Vagina (tissue), 2 donors: ENCODE measurements around the gene CCDC33. TPM values are rescaled to one million over a fixed set of nuclear protein-coding genes. Genes with fewer than 3 reads are reported as not detected.

ENCODE experiments used
- DNase-seq, 2 donors: peaks; one replicate each; pipeline ENCODE4 v3.0.0-alpha.2; 2017; ENCODE audit errors: extremely low spot score in 2 of 2
- H3K27ac ChIP-seq: fragments of 200-600 bp; sonication (generic); one replicate; pipeline ENCODE4 v1.5.1; 2019
- H3K27me3 ChIP-seq: fragments of 200-600 bp; sonication (generic); one replicate; pipeline ENCODE4 v1.5.1; 2019
- H3K36me3 ChIP-seq, 2 donors: fragments of 200-600 bp; sonication (generic); one replicate each; pipeline ENCODE4 v1.5.1; 2017 to 2019
- H3K4me1 ChIP-seq: fragments of 200-600 bp; sonication (generic); one replicate; pipeline ENCODE4 v1.5.1; 2019
- H3K4me3 ChIP-seq, 2 donors: fragments of 200-600 bp; sonication (generic); 1 replicate in 1 of 2; 2 replicates in 1 of 2; pipeline ENCODE4 v1.5.1; 2016 to 2019
- H3K9me3 ChIP-seq: fragments of 200-600 bp; sonication (generic); one replicate; pipeline ENCODE4 v1.5.1; 2019
- POLR2A ChIP-seq, 2 donors: fragments of 450-650 bp; IDR thresholded peaks; one replicate each; pipeline ENCODE4 v1.6.1; 2017; ENCODE audit warnings: antibody characterized with exemption in 2 of 2, mild to moderate bottlenecking in 2 of 2, moderate library complexity in 2 of 2
- POLR2AphosphoS5 ChIP-seq, 2 donors: sonication (generic); formaldehyde crosslinking; IDR thresholded peaks; one replicate each; pipeline ENCODE4 v1.9.0; 2017; ENCODE audit warnings: antibody characterized with exemption in 2 of 2, mild to moderate bottlenecking in 2 of 2, low read depth in 1 of 2; ENCODE audit not compliant: insufficient read depth in 1 of 2
- intact Hi-C: fragments of 100-400 bp; cut with DNase I; formaldehyde crosslinking; loops from one replicate; pipeline ENCODE4 v1.15.1; 2023
- total RNA-seq: library from RNA; depleted of rRNA; stranded (reverse); fragments of >200 nt; gene quantifications from one replicate; pipeline ENCODE4 v1.2.3, GENCODE V29; 2016
- TF ChIP-seq, protein P1 (sequence below), 3 experiments: fragments of 450-650 bp in 2 of 3; fragments of 200-600 bp in 1 of 3; sonication (generic) in 1 of 3; IDR thresholded peaks; one replicate each; pipeline ENCODE4 v1.5.1; 2017 to 2019; ENCODE audit warnings: antibody characterized with exemption in 3 of 3, mild to moderate bottlenecking in 2 of 3, moderate library complexity in 2 of 3

The CCDC33 gene
- total RNA-seq, 1 donor from 2014 or later = not detected

DNA sequence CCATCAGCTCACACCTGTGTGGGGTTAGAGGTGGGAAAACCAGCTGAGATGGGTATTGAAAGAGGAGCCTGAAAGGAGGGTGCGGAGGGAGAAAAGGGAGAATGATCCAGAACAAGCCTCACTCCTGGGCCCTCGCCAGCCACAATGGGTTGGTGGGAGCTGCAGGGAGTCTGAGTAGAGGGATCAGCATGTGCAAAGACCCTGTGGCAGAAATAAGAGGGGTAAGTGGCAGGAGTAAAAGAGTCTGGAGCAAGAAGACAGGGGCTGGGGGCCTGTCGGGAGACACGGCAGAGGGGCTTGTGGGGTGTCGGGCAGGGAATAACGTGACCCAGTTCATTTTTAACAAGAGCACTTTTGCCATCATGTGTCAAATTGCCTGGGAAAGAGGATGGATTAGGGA, 34.0 kb downstream of the CCDC33 start:
- TF ChIP-seq, protein P1, sequence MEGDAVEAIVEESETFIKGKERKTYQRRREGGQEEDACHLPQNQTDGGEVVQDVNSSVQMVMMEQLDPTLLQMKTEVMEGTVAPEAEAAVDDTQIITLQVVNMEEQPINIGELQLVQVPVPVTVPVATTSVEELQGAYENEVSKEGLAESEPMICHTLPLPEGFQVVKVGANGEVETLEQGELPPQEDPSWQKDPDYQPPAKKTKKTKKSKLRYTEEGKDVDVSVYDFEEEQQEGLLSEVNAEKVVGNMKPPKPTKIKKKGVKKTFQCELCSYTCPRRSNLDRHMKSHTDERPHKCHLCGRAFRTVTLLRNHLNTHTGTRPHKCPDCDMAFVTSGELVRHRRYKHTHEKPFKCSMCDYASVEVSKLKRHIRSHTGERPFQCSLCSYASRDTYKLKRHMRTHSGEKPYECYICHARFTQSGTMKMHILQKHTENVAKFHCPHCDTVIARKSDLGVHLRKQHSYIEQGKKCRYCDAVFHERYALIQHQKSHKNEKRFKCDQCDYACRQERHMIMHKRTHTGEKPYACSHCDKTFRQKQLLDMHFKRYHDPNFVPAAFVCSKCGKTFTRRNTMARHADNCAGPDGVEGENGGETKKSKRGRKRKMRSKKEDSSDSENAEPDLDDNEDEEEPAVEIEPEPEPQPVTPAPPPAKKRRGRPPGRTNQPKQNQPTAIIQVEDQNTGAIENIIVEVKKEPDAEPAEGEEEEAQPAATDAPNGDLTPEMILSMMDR (IDR thresholded peaks at IDR 0.05) = no peak
- H3K4me3 ChIP-seq = no peak overlapping the region
- H3K27me3 ChIP-seq = no peaks in the 10 kb centered on the region
- H3K9me3 ChIP-seq = no peaks in the 10 kb centered on the region
- intact Hi-C loops = no loop called here
- no peaks in the 10 kb centered on the region for H3K36me3 ChIP-seq
- no peaks in the 10 kb centered on the region for H3K4me1 ChIP-seq
- no peak for DNase-seq
- H3K27ac ChIP-seq = no peak overlapping the region

DNA sequence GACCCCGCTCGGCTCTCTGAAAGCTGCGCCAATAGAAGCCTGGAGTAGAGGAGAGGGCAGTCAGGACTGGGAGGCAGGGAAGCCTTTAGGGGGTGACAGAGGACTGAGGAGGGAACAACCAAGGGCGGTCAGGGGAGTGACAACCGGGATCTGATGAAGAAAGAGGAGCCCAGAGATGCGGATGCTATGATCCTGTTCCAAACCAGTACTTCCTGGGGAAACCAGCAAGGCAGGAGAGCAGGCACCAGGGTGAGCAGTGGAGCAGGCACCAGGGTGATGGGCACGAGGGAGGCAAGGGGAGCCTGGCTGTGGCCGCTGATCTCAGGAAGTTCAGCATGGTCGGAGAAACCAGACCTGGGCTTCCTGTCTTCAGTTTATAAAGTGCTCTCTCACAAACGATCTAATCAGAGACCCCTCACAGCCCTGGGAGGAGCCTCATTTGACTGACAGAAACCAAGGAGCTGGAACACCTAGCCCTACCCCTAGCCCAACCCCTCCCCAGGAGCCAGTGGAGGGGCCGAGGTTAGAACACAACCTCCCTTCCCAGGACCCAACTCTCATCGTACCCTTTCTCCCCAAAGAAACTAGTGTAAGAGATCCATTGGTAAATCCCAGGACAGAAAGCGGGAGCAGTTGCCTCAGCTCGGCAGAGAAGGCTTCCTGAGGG, 34.9 kb downstream of the CCDC33 start:
- H3K4me3 ChIP-seq = no peak overlapping the region
- H3K36me3 ChIP-seq = no peaks in the 10 kb centered on the region
- no peak overlapping the region for H3K27ac ChIP-seq
- no peaks in the 10 kb centered on the region for H3K4me1 ChIP-seq
- intact Hi-C loops = no loop called here
- H3K9me3 ChIP-seq = no peaks in the 10 kb centered on the region
- no peak for DNase-seq
- no peaks in the 10 kb centered on the region for H3K27me3 ChIP-seq
- TF ChIP-seq POLR2A (IDR thresholded peaks at IDR 0.05) = no peak
- no peak for TF ChIP-seq POLR2AphosphoS5 (IDR thresholded peaks at IDR 0.05; ENCODE audit: insufficient read depth in 1 of 2, low read depth in 1 of 2)
- TF ChIP-seq, protein P1 (IDR thresholded peaks at IDR 0.05) = no peak

DNA sequence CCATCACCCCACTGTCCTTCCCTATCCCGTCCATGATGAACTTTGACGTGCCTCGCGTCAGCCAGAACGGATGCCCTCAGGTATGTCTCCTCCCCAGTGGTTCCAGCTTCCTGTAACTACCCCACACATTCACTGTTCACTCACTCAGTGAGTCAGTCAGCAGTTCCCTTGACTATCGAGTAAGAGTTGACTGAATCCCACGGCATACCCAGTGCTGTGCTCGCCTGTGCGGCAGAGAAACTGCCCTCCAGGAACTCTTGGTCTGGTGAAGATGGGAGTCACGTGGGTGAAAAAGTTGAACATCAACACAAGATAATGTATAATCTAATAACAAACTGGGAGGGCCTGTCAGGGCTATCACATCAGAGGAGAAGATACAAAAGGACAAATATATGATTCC, 36.7 kb downstream of the CCDC33 start:
- no peak for DNase-seq
- H3K27me3 ChIP-seq = no peaks in the 10 kb centered on the region
- H3K4me3 ChIP-seq = no peak overlapping the region
- intact Hi-C loops = no loop called here
- H3K27ac ChIP-seq = no peak overlapping the region
- TF ChIP-seq POLR2AphosphoS5 (IDR thresholded peaks at IDR 0.05; ENCODE audit: insufficient read depth in 1 of 2, low read depth in 1 of 2) = no peak
- no peak for TF ChIP-seq POLR2A (IDR thresholded peaks at IDR 0.05)
- TF ChIP-seq, protein P1 (IDR thresholded peaks at IDR 0.05) = no peak
- H3K4me1 ChIP-seq = no peaks in the 10 kb centered on the region
- H3K9me3 ChIP-seq = no peaks in the 10 kb centered on the region
- no peaks in the 10 kb centered on the region for H3K36me3 ChIP-seq

DNA sequence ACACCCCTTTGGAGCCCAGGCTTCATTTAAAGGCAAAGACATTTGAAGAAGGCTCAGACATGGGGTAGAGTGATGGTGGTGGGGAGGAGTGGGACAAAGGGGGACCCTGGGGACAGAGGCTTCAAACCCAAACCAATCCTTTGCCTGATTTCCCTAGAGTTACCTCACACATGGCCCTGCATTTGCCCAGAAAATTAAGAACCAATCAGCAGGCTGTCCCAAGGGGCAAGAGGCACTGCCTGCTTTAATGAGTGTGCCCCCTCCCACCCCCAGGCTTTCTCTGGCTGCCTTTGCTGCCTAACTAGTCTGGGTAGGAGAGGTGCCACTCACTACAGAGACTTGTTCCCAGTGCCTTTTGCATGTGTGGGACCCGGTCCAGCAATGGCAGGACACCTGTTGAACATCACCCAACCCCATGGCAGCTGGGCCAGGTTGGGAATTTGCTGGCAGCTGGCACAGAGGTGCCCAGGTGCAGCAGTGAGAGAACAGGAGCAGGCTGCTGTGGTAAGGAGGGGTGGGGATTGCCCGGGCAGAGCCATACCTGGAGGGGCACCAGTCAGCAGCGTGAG, 38.4 kb downstream of the CCDC33 start:
- H3K36me3 ChIP-seq = no peaks in the 10 kb centered on the region
- no peak overlapping the region for H3K4me3 ChIP-seq
- no peaks in the 10 kb centered on the region for H3K9me3 ChIP-seq
- H3K27me3 ChIP-seq = no peaks in the 10 kb centered on the region
- no peak for TF ChIP-seq POLR2AphosphoS5 (IDR thresholded peaks at IDR 0.05; ENCODE audit: insufficient read depth in 1 of 2, low read depth in 1 of 2)
- no peak for TF ChIP-seq POLR2A (IDR thresholded peaks at IDR 0.05)
- TF ChIP-seq, protein P1 (IDR thresholded peaks at IDR 0.05) = no peak
- intact Hi-C loops = no loop called here
- no peaks in the 10 kb centered on the region for H3K4me1 ChIP-seq
- no peak overlapping the region for H3K27ac ChIP-seq
- no peak for DNase-seq

DNA sequence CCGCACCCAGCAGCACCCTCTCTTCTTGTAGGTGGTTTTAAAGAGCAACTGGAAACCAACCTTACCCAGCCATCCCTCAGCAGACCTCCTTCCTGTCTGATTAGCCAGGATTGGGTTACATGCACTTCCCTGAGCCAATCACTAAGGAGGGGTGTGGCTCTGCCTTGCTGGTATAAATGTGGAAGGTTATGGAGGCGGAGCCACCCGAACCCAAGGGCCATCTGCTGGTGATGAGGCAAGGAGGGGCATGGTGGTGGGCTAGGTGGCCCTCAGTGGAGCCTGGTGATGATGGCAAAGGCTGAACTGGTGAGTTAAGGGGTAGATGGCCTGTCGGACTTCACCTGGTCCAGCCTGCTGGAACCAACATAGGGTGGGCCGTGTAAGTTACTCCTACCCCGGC, 39.8 kb downstream of the CCDC33 start:
- Histone ChIP-seq H3K4me3 (no peak overlapping the region), H3K36me3 (no peaks in the 10 kb centered on the region), H3K27me3 (no peaks in the 10 kb centered on the region), H3K27ac (no peak overlapping the region), H3K9me3 (no peaks in the 10 kb centered on the region), H3K4me1 (no peaks in the 10 kb centered on the region)
- TF ChIP-seq, protein P1 (IDR thresholded peaks at IDR 0.05) = no peak
- no peak for TF ChIP-seq POLR2AphosphoS5 (IDR thresholded peaks at IDR 0.05; ENCODE audit: insufficient read depth in 1 of 2, low read depth in 1 of 2)
- TF ChIP-seq POLR2A (IDR thresholded peaks at IDR 0.05) = no peak
- DNase-seq = no peak
- intact Hi-C loops = no loop called here
